ENCODE measurements around the gene TRAPPC10.

The TRAPPC10 gene

GRCh38 chr21:44024887-44025353 is 12.8 kb downstream of the TRAPPC10 start:
- H4K20me1 ChIP-seq (ENCODE audit: insufficient read depth, low read length, poor library complexity, severe bottlenecking): peaks cover 72% of the 10 kb centered on the region
- H3F3A ChIP-seq (ENCODE audit: low read depth): no peaks in the 10 kb centered on the region
- H3K36me3 ChIP-seq (ENCODE audit: insufficient read depth, low read length): no peaks in the 10 kb centered on the region
- H3K79me2 ChIP-seq (ENCODE audit: insufficient read depth, low read length): peaks cover 96% of the 10 kb centered on the region
- H2AFZ ChIP-seq (ENCODE audit: low read length): no peak overlapping the region
- peak overlapping the region; percentile 53 for H3K9ac ChIP-seq (ENCODE audit: low read depth, low read length, poor library complexity, severe bottlenecking)
- no peaks in the 10 kb centered on the region for H3K9me2 ChIP-seq (replicated peaks; ENCODE audit: low read depth, low read length)
- H3K4me3 ChIP-seq (ENCODE audit: low read length, poor library complexity, severe bottlenecking): no peak overlapping the region
- H3K4me2 ChIP-seq (ENCODE audit: low read depth, low read length, poor library complexity, severe bottlenecking): peak overlapping the region; percentile 65
- H3K27me3 ChIP-seq (ENCODE audit: insufficient read depth, low read length, poor library complexity, severe bottlenecking): no peaks in the 10 kb centered on the region
- TF ChIP-seq CTCF (conservative IDR thresholded peaks at IDR 0.05; ENCODE audit: low read length) (no peak), EZH2phosphoT487 (IDR thresholded peaks at IDR 0.05; ENCODE audit: borderline replicate concordance) (no peak)
- peaks cover 42% of the 10 kb centered on the region for H3K4me1 ChIP-seq (ENCODE audit: insufficient read depth, low read length, poor library complexity, severe bottlenecking)
- H3K9me3 ChIP-seq (ENCODE audit: insufficient read depth, low read depth, low read length): no peaks in the 10 kb centered on the region

DNA sequence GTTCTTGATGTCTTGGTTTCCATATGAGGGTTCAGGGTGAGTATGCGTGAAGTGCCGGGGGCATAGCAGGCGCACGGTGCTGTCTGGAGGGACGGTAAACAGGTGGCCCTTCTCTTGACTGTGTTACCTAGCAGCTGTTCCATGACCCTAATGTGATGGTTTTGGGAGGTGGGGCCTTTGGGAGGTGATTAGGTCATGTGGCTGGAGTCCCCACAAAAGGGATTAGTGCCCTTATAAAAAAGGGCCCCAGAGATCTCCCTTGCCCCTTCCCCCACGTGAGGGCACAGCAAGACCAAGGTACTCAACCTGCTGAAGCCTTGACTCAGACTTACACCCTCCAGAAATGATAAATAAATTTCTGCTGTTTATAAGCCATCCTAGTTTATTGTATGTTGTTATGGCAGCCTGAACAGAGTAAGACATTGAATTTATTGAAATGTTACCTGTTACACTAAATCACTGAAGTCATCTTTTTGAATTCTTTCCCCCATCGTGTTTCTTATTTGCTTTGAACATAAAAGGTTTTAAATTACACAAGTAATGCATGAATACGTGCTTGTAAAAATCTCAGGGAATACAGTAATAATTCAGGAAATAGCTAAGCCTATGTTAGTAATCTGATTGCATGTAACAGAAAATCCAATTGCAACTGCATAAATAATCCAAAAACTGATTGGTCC is 15.6 kb downstream of the TRAPPC10 start:
- Histone ChIP-seq H3K4me3 (ENCODE audit: low read length, poor library complexity, severe bottlenecking) (no peak overlapping the region), H3K9me2 (replicated peaks; ENCODE audit: low read depth, low read length) (no peaks in the 10 kb centered on the region), H3K4me1 (ENCODE audit: insufficient read depth, low read length, poor library complexity, severe bottlenecking) (peaks cover 24% of the 10 kb centered on the region), H3K36me3 (ENCODE audit: insufficient read depth, low read length) (peaks cover 6% of the 10 kb centered on the region; the same call in 1 of the 2 replicates), H3K9ac (ENCODE audit: low read depth, low read length, poor library complexity, severe bottlenecking) (no peak overlapping the region), H3K9me3 (ENCODE audit: insufficient read depth, low read depth, low read length) (no peaks in the 10 kb centered on the region), H3K79me2 (ENCODE audit: insufficient read depth, low read length) (peaks cover 100% of the 10 kb centered on the region), H3K4me2 (ENCODE audit: low read depth, low read length, poor library complexity, severe bottlenecking) (no peak overlapping the region), H2AFZ (ENCODE audit: low read length) (no peak overlapping the region), H4K20me1 (ENCODE audit: insufficient read depth, low read length, poor library complexity, severe bottlenecking) (peaks cover 65% of the 10 kb centered on the region), H3K27me3 (ENCODE audit: insufficient read depth, low read length, poor library complexity, severe bottlenecking) (no peaks in the 10 kb centered on the region), H3F3A (ENCODE audit: low read depth) (no peaks in the 10 kb centered on the region)
- TF ChIP-seq EZH2phosphoT487 (IDR thresholded peaks at IDR 0.05; ENCODE audit: borderline replicate concordance) (no peak), CTCF (conservative IDR thresholded peaks at IDR 0.05; ENCODE audit: low read length) (no peak)

DNA sequence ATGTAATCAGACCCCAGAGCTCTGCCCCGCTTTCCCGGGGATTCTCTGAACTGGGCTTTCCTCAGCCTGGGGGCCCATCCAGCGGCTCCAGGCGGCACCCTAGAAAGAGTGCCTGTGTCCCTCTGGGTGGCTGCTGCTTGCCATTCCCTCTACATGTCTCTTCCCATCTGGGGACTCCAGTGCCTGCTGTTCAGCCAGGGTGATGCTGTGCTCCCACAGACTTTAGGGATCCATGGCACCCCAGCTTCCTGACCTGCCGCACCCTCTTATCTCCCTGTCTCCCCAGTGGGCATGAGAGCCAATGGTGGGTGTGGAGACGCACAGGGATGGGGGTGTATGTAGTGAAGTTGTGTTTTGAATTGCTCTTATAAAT is 16.2 kb downstream of the TRAPPC10 start:
- peaks cover 97% of the 10 kb centered on the region for H3K79me2 ChIP-seq (ENCODE audit: insufficient read depth, low read length)

More for the DNA sequence above, 16.2 kb downstream of the TRAPPC10 start:
- Histone ChIP-seq H3K36me3 (ENCODE audit: insufficient read depth, low read length) (peaks cover 11% of the 10 kb centered on the region), H3K4me3 (ENCODE audit: low read length, poor library complexity, severe bottlenecking) (no peak overlapping the region), H3K4me2 (ENCODE audit: low read depth, low read length, poor library complexity, severe bottlenecking) (no peak overlapping the region), H3K9me2 (replicated peaks; ENCODE audit: low read depth, low read length) (no peaks in the 10 kb centered on the region), H4K20me1 (ENCODE audit: insufficient read depth, low read length, poor library complexity, severe bottlenecking) (peaks cover 65% of the 10 kb centered on the region), H3K27me3 (ENCODE audit: insufficient read depth, low read length, poor library complexity, severe bottlenecking) (no peaks in the 10 kb centered on the region), H3F3A (ENCODE audit: low read depth) (no peaks in the 10 kb centered on the region), H3K4me1 (ENCODE audit: insufficient read depth, low read length, poor library complexity, severe bottlenecking) (peaks cover 24% of the 10 kb centered on the region), H2AFZ (ENCODE audit: low read length) (no peak overlapping the region), H3K9ac (ENCODE audit: low read depth, low read length, poor library complexity, severe bottlenecking) (no peak overlapping the region), H3K9me3 (ENCODE audit: insufficient read depth, low read depth, low read length) (no peaks in the 10 kb centered on the region)
- no peak for TF ChIP-seq EZH2phosphoT487 (IDR thresholded peaks at IDR 0.05; ENCODE audit: borderline replicate concordance)
- TF ChIP-seq CTCF (conservative IDR thresholded peaks at IDR 0.05; ENCODE audit: low read length): no peak
